Thyroid gland (tissue), 4 donors: ENCODE measurements around the gene SLC66A3.

Experiments
- CTCF ChIP-seq, 6 experiments: fragments of 200-600 bp in 3 of 6; fragments of 450-650 bp in 3 of 6; sonication (generic) in 3 of 6; IDR thresholded peaks; one replicate each; pipeline ENCODE4 v1.5.1; 2016 to 2019; ENCODE audit warnings: antibody characterized with exemption in 6 of 6, mild to moderate bottlenecking in 2 of 6, inconsistent platforms in 1 of 6, moderate library complexity in 1 of 6
- POLR2A ChIP-seq, 2 donors: fragments of 450-650 bp; IDR thresholded peaks; one replicate each; pipeline ENCODE4 v1.6.1; 2017; ENCODE audit warnings: antibody characterized with exemption in 2 of 2, mild to moderate bottlenecking in 2 of 2, moderate library complexity in 1 of 2

- no peak for TF ChIP-seq CTCF (IDR thresholded peaks at IDR 0.05)
- TF ChIP-seq POLR2A (IDR thresholded peaks at IDR 0.05): no peak
Measured at GRCh38 chr2:11175293-11175795, 20.1 kb downstream of the SLC66A3 start.
